Ishikawa (cell line): ENCODE measurements around the gene ZW10.

Experiments
- CEBPB ChIP-seq: IDR thresholded peaks from 2 replicates; pipeline ENCODE4 v1.6.1; 2012
- CREB1 ChIP-seq: IDR thresholded peaks from 2 replicates; pipeline ENCODE4 v1.6.1; 2012; ENCODE audit warnings: low read depth
- EGR1 ChIP-seq: IDR thresholded peaks from 2 replicates; pipeline ENCODE4 v1.6.1; 2012
- EP300 ChIP-seq: IDR thresholded peaks from 2 replicates; pipeline ENCODE4 v1.6.1; 2012; ENCODE audit warnings: borderline replicate concordance
- FOXM1 ChIP-seq: IDR thresholded peaks from 2 replicates; pipeline ENCODE4 v1.6.1; 2012; ENCODE audit warnings: low read depth, borderline replicate concordance
- MAX ChIP-seq: IDR thresholded peaks from 2 replicates; pipeline ENCODE4 v1.6.1; 2012
- NFIC ChIP-seq: IDR thresholded peaks from 2 replicates; pipeline ENCODE4 v1.6.1; 2012
- RAD21 ChIP-seq: IDR thresholded peaks from 2 replicates; pipeline ENCODE4 v1.6.1; 2012; ENCODE audit warnings: low read depth
- REST ChIP-seq: IDR thresholded peaks from 2 replicates; pipeline ENCODE4 v1.6.1; 2012; ENCODE audit warnings: low read depth, mild to moderate bottlenecking
- TAF1 ChIP-seq: IDR thresholded peaks from 2 replicates; pipeline ENCODE4 v1.6.1; 2012; ENCODE audit warnings: low read depth, mild to moderate bottlenecking
- TEAD4 ChIP-seq: IDR thresholded peaks from 2 replicates; pipeline ENCODE4 v1.6.1; 2012
- USF1 ChIP-seq: IDR thresholded peaks from 2 replicates; pipeline ENCODE4 v1.6.1; 2012
- YY1 ChIP-seq: IDR thresholded peaks from 2 replicates; pipeline ENCODE4 v1.6.1; 2012; ENCODE audit warnings: low read depth
- ZBTB7A ChIP-seq: IDR thresholded peaks from 2 replicates; pipeline ENCODE4 v1.6.1; 2012; ENCODE audit warnings: low read depth

GRCh38 chr11:113697756-113698407 lies 75.6 kb downstream of the ZW10 start:
- no peak for TF ChIP-seq EP300
- no peak for TF ChIP-seq ZBTB7A
- TF ChIP-seq MAX = no peak
- TF ChIP-seq USF1 = no peak
- TF ChIP-seq EGR1 = no peak
- TF ChIP-seq NFIC = no peak
- no peak for TF ChIP-seq CEBPB
- no peak for TF ChIP-seq REST
- TF ChIP-seq TAF1 = no peak
- no peak for TF ChIP-seq YY1
- no peak for TF ChIP-seq RAD21
- no peak for TF ChIP-seq FOXM1
- TF ChIP-seq TEAD4 = no peak
- no peak for TF ChIP-seq CREB1
